ENCODE results near the gene TARS1.

DNA sequence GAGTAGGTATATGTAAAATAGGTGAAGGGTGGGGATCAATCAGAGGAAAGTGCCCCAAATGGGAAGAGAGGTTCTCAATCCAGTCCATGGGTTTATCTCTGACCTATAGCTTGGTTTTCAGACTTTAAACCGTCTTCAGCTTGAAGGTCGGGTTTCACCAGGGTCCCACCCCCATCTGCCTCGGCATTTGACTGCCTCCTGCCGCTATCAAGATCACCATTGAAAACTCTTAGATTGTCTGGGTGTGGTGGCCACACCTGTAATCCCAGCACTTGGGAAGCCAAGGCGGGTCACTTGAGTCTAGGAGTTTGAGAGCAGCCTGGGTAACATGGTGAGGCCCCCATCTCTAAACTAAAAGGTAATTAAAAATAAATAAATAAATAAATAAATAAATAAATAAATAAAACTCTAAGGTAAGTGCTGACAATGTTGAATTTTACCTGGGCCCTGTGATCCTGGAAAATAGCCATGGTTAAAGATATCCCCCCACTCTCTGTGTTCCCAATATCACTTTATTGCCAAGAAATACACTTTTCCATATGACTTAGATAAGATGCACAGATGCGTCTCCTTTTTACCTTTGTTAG, 48.8 kb downstream of the TARS1 start:
- TF ChIP-seq, protein P1, sequence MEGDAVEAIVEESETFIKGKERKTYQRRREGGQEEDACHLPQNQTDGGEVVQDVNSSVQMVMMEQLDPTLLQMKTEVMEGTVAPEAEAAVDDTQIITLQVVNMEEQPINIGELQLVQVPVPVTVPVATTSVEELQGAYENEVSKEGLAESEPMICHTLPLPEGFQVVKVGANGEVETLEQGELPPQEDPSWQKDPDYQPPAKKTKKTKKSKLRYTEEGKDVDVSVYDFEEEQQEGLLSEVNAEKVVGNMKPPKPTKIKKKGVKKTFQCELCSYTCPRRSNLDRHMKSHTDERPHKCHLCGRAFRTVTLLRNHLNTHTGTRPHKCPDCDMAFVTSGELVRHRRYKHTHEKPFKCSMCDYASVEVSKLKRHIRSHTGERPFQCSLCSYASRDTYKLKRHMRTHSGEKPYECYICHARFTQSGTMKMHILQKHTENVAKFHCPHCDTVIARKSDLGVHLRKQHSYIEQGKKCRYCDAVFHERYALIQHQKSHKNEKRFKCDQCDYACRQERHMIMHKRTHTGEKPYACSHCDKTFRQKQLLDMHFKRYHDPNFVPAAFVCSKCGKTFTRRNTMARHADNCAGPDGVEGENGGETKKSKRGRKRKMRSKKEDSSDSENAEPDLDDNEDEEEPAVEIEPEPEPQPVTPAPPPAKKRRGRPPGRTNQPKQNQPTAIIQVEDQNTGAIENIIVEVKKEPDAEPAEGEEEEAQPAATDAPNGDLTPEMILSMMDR (IDR thresholded peaks at IDR 0.05 in 8 of 11, conservative IDR thresholded peaks at IDR 0.05 in 3 of 11), result no peak
- TF ChIP-seq POLR2AphosphoS5 (IDR thresholded peaks at IDR 0.05) (no peak), POLR2A (IDR thresholded peaks at IDR 0.05) (no peak)
